NT2/D1 (cell line): Measurements from ENCODE around the gene SERPINB6.

Experiments
- SUZ12 ChIP-seq: IDR thresholded peaks from 2 replicates; pipeline ENCODE4 v1.6.1; 2011; ENCODE audit not compliant: insufficient read length, insufficient read depth; ENCODE audit errors: extremely low read depth
- ZNF274 ChIP-seq: IDR thresholded peaks from 2 replicates; pipeline ENCODE4 v1.6.1; 2011; ENCODE audit warnings: mild to moderate bottlenecking, low read depth, low read length

- TF ChIP-seq ZNF274 (no peak), SUZ12 (no peak)
Observed at GRCh38 chr6:2937627-2938003, 33.8 kb downstream of the SERPINB6 start.
